Measurements from ENCODE around the gene LARGE1.

- TF ChIP-seq CTCF (IDR thresholded peaks at IDR 0.05 in 2 of 3, conservative IDR thresholded peaks at IDR 0.05 in 1 of 3; ENCODE audit: borderline replicate concordance in 1 of 3, insufficient read depth in 1 of 3, low read depth in 2 of 3, low read length in 2 of 3) (no peak), POLR2A (IDR thresholded peaks at IDR 0.05; ENCODE audit: borderline replicate concordance, extremely low read depth, insufficient read depth, insufficient read length) (no peak), CEBPB (IDR thresholded peaks at IDR 0.05; ENCODE audit: low read depth) (no peak), EZH2 (IDR thresholded peaks at IDR 0.05) (no peak), JUND (IDR thresholded peaks at IDR 0.05) (no peak), RAD21 (IDR thresholded peaks at IDR 0.05; ENCODE audit: low read depth) (no peak), YY1 (IDR thresholded peaks at IDR 0.05; ENCODE audit: extremely low read depth, insufficient replicate concordance, low read depth, low read length) (no peak)
Measured at GRCh38 chr22:33931406-33931805, 11.1 kb upstream of the LARGE1 start.
